CD4-positive, alpha-beta T cell treated with Interleukin-15 for 1 hour (primary cell): ENCODE results near the gene GCH1.

ENCODE experiments used
- DNase-seq: peaks from one replicate; pipeline ENCODE4 v3.0.0-alpha.2; 2020

GCH1 gene

DNA sequence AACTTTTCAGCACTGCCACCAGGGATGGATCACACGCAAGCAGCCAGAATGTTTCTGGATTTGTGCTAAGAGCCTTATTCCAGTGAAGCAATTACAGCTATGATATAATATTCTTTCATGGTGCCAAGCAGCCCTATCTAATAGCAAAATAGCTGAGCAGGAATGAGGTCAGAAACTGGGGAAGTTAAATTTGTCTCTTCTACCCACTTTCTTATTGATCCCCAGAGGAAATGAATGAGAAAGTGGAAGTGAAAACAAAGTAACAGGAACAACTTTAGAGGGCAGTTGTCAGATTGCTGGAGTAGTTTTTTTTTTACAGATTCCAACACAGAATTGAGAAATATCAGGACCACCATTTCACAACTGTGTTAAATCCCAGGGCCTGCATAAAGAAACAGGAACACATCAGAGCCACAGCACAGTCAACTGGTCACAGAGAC is 44.8 kb downstream of the GCH1 start:
- DNase-seq, result no peak

DNA sequence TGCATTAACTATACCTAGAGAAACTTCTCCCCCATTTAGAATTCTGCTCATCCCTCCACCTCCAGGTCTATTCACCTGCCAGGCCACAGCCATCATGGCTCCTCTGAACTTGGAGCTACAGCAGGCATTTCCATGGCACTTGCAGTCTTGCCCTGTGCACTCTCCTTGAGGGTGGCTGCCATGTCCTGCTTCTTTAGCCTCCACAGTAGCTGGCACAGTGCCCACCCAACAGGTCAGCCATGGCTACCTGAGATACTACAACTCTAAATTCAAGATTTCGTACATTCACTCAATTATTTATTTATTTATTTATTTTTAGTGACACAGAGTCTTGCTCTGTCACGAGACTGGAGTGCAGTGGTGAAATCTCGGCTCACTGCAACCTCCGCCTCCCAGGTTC is 46.5 kb downstream of the GCH1 start:
- DNase-seq, result no peak

DNA sequence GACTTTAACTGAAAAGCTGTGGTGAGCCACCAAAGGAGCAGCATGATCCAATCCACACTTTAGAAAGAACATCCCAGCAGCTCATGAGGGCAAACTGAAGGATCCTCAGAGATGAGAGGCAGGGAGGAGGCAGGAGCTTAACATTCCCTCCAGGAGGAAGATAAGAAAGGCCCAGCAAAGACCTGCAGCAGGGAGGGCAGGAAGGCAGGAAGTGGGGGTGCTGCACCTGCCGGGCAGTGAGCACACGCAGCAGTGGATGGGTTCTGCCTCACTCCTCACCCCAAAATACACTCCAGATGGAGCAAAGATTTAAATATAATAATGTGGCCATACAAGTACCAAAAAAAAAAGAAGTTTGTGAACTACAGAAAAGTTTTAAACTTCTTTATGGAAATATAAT is 48.4 kb downstream of the GCH1 start:
- DNase-seq, result no peak

DNA sequence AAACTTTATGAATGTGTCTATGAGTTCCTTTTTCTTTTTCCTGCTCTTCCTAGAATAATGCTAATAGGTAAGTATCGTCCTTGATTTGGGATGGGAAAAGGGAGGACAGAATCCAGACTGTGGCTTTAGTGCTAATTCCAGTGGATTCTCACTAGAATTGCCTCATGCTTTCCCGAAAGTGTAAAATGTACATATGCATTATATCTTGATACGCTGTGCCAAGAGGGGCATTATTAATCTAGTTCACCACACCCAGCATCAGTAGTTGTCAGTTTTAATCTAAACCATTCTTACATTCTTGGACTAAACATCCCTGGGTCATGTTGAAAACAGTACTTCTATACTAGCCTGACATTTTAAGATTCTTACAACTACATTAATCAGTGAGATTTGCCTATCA is 49.3 kb downstream of the GCH1 start:
- DNase-seq, result no peak

DNA sequence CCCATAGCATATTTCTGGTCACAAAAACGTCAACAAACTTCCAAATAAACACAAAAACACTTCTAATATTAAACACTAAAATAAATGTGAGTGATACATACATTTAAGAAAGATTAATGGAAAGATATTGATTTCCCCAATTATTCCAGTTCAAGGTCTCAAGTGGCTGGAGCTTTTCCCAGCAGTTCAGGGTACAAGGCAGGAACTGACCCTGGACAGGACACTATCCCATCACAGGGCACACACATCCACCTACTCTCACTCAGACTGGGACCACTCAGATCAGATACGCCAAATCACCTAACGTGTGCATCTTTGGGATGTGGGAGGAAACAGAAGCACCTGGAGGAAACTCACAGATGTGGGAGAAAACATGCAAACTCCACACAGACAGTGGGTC is 50.4 kb downstream of the GCH1 start:
- DNase-seq, result no peak

DNA sequence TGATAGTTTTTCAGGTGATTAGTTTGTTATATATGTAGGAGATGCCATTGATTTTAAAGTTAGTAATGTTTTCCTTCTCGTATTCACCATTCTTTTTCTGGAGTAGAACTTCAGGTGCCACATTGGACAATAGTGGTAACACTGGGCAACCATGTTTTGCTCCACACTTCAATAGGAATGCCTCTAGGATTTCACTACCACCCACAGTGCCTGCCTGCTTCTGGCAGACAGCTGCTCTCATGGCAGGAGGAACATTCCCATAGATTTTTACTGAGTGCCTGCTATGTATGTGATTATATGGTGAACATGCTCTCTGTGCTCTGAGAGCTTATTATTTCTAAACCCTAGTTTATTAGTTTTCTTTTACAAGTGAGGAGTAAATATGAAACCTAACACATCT is 53.7 kb downstream of the GCH1 start:
- DNase-seq, result no peak

DNA sequence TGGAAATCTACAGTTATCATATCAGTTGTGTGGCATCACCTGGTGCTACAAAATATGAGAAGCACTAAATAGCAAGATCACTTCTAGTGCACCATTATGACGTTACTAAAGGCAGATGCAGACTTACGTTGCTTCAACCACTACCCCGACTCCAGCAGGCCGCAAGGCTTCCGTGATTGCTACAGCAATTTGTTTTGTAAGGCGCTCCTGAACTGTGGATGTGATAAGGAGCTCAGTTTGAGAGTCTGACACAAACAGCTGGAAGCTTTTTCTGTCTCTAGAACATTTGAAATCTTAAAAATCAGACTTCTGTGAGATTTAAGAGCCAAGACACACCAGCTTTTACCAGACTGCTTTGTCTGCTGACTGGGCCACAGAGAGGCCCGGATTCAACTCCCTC is 57.0 kb downstream of the GCH1 start:
- DNase-seq, result no peak

DNA sequence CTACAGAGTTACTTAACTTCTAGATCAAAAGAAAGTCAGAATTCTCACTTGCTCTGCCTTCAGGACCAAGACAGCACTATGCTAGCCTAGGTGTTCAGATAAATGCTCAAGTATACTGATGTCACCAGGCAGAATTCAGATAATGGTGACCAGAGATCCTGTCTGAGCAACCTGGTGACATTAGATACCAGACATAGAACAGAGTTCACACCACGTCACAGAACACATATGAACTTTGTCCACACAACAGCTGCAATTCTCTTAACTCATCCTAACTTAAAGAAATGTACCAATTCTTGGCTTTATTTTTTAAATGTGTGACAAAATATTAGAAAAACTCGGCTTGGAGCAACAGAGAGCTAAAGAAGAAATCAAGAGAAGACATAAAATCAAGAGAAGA is 58.1 kb downstream of the GCH1 start:
- no peak for DNase-seq

DNA sequence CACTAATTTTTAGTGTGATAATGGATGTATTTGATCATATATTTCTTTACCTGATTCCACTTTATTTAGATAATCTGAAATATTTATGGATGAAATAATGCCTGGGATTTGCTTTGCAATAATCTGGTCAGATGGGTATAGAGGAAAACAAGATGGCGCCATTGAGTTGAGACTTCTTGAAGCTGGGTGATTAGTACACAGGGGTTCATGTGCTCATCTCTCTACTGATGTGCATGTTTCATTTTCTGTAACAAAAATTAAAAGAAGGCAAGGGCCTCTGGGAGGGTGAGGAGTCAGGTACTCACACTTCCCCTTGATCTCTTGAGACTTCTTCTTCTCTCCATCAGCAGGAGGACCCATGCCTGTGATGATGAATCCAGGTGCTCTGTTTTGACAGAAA is 61.8 kb downstream of the GCH1 start:
- no peak for DNase-seq

DNA sequence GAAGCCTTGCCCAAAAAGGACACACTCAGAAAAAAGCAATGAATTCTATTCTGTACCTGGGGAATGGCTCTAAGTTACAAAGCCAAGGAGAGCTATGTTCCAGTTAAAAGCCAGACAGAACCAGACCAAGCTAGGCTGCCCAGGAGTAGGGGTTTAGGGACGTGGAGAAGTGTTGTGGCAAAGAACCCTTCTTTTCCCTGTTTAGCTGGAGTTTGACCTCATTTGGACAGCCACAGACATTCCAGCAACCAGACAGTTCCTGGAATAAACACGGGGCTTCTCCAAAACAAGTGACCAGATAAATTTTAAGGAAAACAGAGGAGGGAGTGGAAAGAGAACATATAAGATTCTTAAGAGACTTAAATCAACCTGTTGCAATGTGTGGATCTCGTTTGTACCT is 62.3 kb downstream of the GCH1 start:
- no peak for DNase-seq

DNA sequence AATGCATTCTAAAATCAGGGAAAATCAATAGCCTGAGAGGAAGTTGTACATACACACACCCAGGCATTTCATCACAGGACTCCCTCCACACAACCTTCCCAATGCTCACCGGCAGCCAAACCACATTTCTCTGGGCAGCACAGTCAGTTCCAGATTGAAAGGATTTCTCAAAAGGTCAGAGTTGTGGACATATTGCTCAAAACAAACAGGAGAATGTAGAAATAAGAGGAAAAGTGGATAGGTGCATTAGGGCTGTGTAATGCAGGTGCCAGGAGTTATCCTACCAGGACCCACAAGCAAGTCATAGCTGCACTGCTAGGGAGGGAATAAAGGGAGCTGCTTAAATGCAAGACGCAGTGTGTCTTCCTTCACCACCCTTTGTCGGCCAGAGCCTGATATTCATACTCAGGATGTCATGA is 62.9 kb downstream of the GCH1 start:
- DNase-seq, result no peak

DNA sequence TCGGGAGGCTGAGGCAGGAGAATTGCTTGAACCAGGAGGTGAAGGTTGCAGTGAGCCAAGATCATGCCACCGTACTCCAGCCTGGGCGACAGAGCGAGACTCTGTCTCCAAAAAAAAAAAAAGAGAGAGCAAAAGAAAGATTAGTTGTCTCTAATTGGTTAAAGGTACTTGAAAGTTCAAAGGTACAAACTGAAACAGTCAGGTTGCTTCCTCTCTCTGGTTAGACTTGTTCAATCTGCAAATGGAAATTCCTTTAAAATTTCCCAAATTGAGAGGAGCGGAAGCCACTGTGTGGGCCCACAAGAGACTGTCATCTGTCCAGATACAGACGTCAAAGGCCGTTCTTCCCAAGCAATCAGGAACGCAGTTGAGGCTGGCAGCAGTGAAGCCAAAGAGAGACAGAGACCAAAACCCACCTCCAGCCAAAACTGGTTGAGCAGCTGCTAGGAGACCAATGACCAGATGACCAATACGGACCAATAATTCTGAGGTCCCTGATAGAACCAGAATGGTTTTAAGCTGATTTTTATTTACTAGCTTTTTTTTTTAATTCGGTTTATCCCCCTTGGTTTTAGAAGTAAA is 63.6 kb downstream of the GCH1 start:
- no peak for DNase-seq

DNA sequence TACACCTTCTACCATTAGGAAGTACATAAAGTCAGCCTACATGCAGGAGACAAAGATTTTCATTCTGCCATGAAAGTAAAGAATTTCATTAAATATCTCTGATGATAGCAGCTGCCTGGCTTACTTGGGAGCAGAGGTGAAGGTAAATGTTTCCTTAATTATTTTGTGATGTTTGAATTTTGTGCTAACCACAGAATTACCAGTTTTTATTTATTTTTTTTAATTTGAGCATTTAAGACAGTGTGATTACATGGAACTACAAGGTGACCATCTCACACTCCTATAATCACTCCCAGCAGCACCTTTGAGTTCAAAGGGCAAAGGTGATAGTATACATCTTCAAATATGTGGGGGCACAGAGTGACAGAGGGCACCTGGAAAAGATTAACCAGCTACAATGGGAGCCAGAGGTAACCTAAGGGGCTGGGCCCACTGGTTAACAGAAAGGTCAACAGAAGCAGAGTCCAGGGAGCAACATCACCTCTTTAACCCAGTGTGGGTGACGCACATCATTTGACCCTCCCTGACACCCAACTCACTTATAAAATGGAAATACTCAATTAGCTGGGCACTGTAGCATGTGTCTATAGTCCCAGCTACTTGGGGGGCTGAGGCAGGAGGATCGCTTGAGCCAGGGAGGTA is 65.0 kb downstream of the GCH1 start:
- no peak for DNase-seq

DNA sequence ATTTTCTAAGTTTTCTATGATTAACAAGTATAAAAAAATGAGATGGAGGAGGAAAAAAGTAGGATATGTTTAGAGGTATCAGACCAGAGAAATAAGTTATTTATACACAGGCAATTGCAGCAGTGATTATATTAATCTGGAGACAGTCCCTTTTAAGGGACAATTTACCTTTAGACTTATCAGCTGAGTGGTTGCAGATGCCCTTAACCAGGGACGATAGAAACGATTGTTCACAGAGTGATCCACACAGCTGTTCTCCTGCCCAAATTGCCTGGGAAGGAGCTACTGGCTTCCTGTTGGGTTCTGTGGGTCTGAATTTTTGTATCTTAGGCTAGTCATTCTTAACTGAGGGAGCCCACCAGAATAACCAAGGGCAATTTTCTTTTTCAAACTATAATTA is 66.4 kb downstream of the GCH1 start:
- DNase-seq, result no peak

DNA sequence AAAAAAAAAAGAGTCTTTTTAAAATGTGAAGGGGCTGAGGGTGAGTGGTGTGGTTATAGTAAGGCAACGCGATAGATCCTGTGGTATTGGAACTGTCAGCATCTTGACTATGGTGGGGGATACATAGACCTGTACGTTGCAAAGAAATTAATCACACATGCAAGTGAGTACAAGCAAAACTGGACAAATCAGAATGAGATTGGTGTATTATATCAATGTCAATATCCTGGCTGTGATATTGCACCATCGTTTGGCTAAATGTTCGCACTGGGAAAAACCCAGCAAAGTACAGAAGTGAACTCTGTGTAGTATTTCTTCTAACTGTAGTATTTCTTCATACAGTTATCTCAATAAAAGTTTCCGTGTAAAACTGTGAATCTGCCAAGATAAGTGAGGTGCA is 67.9 kb downstream of the GCH1 start:
- DNase-seq, result no peak

DNA sequence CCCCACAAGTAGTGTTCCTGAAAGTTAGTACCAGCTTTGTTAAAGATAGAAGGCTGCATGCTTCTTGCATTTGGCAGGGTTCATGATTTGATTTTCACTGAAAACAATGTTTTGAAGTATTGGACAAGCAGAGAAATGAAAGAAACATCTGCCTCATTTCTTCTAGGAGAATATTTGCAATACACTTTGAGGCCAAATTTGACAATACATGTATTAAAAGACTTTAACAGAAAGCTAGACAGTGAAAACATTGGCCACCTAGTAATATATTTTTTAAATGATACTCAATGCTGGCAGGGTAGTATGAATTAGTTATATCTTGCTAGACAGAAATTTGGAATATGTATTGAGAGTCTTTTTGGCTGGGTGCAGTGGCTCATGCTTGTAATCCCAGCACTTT is 68.5 kb downstream of the GCH1 start:
- DNase-seq, result no peak

DNA sequence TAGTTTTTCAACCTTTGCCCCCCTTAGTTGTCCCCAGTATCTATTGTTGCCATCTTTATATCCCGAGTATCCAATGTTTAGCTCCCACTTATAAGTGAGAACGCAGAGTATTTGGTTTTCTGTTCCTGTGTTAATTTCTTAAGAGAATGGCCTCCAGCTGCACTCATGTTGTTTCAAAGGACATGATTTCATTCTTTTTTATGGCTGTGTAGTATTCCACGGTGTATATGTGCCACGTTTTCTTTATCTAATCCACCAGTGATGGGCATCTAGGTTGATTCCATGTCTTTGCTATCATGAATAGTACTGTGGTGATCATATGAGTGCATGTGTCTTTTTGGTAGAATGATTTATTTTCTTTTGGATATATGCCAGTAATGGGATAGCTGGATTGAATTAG is 72.0 kb downstream of the GCH1 start:
- no peak for DNase-seq

DNA sequence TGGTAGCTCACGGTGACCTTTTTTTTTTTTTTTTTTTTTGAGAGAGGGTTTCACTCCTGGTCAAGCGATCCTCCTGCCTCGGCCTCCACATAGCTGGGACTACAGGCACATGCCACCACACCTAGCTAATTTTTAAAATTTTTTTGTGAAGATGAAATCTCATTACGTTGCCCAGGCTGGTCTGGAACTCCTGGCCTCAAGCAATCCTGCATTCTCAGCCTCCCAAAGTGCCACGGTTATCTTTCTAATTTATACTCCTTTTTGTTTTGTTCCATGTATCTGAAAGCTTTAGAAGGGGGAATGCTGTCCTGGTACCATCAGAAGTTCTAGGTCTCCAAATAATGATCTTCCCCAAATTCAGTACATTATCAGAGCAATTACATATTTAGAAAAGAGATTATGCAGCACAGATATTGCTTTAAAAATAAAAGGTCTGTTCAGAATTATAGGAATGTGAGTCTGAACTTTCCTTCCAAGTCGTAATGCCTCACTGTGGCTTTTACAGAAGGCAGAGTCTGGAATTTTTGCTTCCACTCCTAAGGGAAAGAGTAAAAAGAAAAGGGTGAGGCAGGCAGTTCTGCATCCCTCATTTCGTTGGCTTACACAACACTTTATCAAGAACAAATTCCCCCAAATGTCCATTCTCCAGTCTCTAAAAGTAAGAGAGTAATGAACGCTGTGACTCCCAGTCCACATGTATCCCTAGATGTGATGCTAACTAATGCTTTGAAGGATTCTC is 73.0 kb downstream of the GCH1 start:
- DNase-seq, result no peak

DNA sequence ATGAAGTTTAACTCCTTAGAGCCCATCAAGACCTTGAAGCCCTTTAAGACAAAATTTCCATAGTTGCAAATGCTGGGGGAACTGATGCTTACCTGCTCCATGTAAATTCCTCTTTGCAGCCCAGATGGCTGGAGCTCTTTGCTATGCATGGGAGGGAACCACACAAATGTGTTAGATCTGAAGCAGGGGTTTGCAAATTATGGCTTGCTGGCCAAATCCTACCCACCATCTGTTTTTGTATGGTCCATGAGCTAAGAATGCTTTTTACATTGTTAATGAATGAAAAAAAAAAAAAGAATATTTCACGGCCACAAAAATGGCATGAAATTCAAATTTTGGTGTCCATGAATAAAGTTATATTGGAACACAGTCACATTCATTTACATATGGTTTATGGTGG is 74.6 kb downstream of the GCH1 start:
- no peak for DNase-seq

DNA sequence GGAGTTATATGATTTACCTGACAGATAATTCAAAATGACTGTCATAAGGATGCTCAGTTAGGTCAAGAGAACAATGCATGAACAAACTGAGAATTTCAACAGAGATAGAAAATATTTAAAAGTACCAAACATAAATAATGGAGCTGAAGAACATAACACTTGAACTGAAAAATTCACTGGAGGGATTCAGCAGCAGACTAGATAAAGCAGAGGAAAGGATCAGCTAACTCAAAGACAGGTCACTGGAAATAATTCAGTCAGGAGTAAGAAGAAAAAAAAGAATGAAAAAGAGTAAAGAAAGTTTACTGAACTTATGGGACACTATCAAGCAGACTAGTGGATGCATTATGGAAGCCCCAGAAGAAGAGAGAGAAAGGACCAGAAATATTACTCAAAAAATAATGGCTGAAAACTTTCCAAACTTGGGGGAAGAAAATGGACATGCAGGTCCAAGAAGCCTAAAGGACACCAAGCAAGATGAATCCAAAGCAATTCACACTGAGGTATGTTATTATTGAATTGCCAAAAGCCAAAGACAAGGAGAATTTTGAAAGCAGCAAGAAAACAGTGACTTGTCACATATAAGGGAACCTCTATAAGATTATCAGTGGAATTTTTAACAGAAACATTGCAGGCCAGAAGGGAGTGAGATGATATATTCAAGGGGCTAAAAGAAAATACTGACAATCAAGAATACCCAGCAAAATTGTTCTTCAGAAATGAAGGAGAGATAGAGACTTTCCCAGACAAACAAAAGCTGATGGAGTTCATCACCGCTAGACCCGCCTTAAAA is 78.7 kb downstream of the GCH1 start:
- DNase-seq, result no peak

DNA sequence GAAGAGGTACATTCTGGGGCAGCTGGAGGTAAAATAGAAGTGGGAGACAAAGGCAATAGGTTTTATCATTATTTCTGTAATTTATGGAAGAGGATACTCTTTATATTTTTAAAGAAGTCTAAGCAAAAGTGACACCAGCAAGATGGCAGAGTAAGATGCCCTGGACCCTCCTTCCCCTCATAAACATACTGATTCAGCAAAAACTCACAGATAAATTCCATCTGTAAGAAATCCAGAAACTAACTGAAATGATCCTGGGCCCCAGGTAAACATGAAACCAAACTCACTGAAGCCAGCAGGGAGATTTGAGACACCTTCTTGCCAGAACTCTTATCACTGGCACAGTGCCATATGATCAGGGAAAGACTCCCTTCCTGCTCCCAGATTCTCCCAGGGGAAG is 79.9 kb downstream of the GCH1 start:
- DNase-seq, result no peak

DNA sequence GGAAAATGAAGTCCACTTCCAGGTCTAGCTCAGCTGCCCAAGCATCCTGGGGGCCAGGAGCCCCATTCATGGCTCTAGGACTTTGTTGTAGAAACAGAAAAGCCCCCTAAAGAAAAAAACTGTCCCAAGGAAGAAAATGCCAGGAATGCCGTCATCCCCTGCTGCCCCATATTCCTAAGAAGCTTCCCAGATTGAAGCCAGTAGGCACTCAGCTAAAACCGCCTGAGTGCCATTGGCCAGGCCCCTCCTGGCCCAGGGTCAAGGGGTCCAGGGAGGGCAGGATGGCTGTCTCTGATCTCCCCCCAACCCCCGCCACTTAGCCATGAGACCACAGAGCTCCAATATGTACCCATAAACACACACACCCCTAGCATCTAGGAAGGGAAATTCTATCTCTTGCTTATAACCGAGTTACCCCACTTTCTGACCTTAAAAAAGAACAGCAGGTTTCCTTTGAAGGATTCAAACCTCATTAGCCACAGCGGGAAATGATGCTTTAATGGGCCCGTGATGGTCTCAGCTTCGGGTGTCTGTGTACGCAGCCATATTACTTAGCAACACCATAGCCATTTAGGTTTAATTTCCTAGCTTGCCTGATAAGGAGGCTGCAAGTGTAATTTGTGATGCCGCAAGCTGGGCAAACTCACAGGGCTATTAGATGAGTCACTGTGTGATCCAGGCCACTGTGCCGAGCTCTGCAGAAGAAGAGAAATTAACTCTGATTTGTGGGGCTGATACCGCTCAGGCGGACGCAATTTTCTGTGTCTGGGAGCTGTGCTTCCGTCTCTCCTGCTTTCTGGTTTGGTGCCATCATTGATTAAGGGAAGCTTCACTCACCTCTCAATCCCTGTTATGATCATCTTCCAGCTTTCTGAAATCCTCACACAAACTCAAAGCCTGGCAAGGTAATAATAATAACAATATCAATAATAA is 84.2 kb downstream of the GCH1 start:
- no peak for DNase-seq

DNA sequence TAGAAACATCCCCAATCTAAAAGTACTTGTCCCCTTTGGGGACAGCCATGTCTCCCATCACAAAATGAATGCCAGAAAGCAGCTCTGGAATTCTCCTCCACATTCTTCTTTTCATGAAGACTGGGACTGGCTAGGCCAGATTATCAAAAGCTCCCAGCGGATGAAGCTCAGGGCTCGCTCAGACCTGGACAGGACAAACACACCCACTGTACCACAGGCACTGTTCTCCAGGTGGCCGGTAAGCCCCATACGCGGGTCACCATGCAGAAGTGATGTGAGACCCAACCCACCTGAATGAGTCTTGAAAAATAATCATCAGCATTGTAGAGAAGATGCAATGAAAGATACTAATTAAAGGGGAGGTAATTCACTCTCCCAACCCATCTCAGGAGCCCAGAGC is 85.1 kb downstream of the GCH1 start:
- no peak for DNase-seq
